ENCODE results near the gene YDJC.
"Not testable (repeated sequence)": the region's sequence is repeated elsewhere in the genome, so short reads cannot be mapped to it uniquely, and the experiment has no call there.

Gene YDJC, protein sequence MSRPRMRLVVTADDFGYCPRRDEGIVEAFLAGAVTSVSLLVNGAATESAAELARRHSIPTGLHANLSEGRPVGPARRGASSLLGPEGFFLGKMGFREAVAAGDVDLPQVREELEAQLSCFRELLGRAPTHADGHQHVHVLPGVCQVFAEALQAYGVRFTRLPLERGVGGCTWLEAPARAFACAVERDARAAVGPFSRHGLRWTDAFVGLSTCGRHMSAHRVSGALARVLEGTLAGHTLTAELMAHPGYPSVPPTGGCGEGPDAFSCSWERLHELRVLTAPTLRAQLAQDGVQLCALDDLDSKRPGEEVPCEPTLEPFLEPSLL

DNA sequence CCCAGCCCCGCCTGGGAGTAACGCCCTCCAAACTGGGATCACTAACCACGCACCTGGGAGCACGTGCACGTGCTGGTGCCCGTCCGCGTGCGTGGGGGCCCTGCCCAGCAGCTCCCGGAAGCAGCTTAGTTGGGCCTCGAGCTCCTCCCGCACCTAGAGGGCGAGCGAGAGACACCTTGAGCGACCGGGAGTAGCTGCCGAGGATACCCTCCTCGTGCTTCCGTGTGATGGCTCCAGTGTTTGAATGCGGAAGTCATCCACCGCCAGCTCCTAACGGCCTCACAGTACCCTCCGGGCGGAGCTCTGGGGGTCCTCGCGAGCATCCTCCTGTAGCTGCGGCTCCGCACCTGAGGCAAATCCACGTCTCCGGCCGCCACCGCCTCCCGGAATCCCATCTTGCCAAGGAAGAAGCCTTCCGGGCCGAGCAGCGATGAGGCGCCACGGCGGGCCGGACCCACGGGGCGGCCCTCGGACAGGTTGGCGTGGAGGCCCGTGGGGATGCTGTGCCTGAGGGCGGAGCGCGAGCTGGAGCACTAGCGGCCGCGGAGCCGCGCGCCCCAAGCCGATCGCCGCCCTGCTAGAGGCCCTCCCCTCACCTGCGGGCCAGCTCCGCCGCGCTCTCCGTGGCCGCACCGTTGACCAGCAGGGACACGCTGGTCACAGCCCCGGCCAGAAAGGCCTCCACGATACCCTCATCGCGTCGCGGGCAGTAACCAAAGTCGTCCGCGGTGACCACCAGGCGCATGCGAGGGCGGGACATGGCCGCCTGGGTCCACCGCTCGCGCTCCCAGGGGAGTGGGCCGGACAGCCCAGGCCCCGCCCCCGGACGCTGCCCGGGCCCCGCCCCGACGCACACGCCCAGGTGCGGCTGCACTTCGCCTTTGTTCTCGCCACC, at the start of gene YDJC:
YDJC (minus strand) TSS at position 768 of the 895 bp plus-strand sequence; CDS start at position 760, 8 bp downstream.
- FAIRE-seq (peak; percentile 77), DNase-seq (ENCODE audit: insufficient read length, low spot score) (peak; percentile 81)

GRCh38 chr22:21679383-21679782, 49.6 kb upstream of the YDJC start:
- DNase-seq (ENCODE audit: insufficient read length, low spot score) (no peak), FAIRE-seq (no peak)

DNA sequence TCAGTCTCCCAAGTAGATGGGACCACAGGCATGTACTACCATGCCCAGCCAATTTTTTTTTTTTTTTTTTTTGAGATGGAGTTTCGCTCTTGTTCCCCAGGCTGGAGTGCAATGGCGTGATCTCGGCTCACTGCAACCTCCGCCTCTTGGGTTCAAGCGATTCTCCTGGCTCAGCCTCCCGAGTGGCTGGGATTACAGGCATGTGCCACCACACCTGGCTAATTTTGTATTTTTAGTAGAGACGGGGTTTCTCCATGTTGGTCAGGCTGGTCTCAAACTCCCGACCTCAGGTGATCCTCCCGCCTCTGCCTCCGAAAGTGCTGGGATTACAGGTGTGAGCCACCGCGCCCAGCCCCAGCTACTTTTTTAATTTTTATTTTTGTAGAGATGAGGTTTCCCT, 49.0 kb upstream of the YDJC start:
- DNase-seq (ENCODE audit: insufficient read length, low spot score), result not testable (repeated sequence)

GRCh38 chr22:21677606-21678443, 48.0 kb upstream of the YDJC start:
- FAIRE-seq, result no peak
- no peak for DNase-seq (ENCODE audit: insufficient read length, low spot score)

More for the DNA sequence above, 49.0 kb upstream of the YDJC start:
- FAIRE-seq, result not testable (repeated sequence)

DNA sequence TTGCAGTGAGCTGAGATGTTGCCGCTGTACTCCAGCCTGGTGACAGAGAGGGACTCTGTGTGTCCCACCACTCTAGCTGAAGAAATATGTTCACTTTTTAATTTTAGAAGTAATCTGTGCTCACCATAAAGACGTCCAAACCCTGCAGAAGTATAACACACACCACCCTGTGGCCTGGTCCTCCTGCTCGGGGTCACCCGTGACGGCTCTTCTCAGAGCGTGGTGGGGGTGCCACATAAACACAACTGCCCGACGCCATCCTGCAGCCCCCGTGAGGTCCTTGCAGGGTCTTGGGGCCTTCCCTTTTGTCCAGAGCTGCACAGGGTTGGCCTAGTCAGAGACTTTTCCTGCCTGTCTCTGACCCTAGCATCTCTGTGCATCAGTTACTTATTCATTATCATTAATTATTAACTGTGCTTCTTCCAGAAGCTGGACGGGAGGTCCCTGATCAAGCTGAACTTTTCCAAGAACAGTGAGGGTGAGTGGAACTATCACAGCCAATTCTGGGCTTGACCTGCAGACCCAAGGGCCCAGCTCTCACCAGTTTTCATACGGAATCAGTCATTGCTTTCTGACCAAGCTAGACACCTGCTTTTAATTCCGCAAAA, 44.9 kb upstream of the YDJC start:
- DNase-seq (ENCODE audit: insufficient read length, low spot score), result no peak
- FAIRE-seq, result no peak

DNA sequence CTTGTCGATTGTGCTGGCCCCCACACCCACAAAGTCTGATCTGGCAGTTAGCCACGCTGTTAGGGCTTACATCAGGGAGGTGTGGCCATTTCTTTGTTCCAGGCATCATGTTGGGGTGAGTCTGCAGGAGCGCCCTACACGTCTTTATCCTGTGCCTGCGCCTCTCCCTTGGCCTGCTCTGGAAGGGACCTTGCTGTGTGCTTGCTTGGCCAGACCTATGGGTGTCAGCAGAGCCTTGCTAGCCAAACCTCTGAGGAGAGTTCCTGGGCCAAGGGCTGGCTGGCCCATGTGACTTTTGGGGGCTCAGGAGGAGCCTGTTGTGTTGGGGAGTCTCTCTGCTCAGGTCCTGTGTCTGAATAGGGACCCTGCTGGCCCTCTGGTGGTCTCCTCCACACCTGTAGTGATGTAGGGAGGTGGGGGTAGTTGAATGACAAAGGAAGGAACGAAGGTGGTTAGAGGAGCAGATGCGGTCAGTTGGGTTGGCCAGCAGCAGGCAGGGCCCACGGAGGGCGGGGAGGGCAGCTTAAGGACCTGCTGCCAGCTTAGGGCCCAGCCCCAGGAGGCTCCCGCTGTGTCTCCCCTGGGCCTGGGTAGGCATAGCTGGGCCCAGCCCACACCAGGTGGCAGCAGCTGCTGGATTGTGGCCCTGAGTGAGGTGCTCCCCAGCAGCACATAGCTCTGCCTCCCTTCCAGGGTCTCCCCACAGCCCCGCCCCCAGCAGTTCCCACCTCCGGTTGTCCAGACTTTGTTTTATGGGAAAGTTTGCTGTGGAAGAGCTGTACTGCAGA, 43.9 kb upstream of the YDJC start:
- FAIRE-seq (no peak), DNase-seq (ENCODE audit: insufficient read length, low spot score) (no peak)

GRCh38 chr22:21672107-21672629, 42.3 kb upstream of the YDJC start:
- FAIRE-seq (no peak), DNase-seq (ENCODE audit: insufficient read length, low spot score) (no peak)

DNA sequence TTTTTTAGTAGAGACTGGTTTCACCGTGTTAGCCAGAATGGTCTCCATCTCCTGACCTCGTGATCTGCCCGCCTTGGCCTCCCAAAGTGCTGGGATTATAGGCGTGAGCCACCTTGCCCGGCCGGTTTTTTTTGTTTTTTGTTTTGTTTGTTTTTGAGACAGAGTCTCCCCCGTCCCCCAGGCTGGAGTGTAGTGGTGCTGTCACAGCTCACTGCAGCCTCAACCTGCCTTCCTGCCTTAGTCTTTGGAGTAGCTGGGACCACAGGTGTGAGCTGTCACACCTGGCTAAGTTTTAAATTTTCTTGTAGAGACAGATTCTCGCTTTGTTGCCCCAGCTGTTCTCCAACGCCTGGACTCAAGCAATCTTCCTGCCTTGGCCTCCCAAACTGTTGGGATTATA, 39.2 kb upstream of the YDJC start:
- no peak for DNase-seq (ENCODE audit: insufficient read length, low spot score)
- FAIRE-seq, result no peak

- DNase-seq (ENCODE audit: insufficient read length, low spot score) (no peak), FAIRE-seq (no peak)
These were observed 37.0 kb upstream of the YDJC start for GRCh38 chr22:21666786-21667185.

DNA sequence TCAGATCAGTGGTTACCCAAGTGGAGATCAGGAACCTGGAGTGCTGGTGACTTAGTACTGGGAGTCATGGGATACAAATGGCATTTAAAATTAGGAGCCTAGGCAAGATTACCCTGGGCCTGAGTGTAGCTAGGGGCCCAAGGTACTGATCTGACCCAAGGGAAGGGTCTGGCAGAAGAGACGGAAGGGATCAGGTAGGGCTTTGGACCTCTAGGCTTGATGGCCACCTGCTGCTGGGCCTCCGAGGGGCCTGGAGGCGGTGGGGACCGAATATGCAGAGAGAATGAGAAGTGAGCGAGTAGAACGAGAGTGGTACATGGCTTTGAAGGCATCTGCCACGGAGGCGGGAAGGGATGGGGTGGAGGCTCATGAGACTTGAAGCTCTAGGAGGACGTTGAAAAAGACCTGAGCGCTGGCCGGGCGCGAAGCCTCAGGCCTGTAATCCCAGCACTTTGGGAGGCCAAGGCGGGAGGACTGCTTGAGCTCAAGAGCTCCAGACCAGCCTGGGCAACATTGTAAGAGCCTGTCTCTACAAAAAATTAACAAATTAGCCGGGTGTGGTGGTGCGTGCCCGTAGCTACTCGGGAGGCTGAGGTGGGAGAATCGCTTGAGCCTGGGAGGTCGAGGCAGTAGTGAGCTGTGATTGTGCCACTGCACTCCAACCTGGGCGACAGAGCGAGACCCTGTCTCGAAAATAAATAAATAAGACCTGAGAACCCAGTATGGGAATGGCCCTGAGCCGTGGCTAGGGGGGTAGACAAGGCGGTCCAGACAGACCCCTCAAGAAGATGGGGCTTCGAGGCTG, 35.4 kb upstream of the YDJC start:
- no peak for FAIRE-seq
- DNase-seq (ENCODE audit: insufficient read length, low spot score), result no peak

DNA sequence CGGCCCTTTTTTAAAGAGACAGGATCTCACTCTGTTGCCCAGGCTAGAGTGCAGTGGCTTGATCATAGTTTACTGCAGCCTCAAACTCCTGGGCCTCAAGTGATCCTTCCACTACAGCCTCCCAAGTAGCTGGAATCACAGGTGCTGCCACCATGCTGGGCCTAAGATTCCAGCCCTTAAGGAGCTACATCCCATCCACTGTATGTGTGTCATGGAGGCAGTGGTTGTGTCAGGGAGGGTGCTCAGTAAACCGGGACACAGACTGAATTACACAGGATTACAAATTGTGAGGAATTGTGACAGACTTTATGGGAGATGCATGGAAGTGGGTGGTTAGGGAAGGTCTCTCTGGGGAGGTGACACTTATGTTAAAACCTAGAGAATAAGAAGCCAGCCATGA, 33.9 kb upstream of the YDJC start:
- FAIRE-seq, result no peak

DNA sequence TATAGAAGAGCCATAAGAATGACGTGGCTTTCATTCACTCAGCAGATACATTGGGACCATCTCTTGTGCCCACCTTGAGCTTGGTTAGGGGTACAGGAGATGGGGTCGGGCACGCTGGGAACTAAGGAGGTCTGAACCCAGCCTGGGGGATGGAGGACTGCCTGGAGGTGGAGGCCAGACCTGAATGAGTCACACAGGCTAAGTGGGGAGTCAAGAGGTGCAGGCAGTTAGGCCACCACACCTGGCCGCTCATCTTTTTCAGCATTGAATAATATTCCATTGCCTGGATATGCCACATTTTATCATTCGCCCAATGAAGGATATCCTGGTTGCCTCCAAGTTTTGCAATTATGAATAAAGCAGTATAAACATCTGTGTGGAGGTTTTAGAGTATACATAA, 32.2 kb upstream of the YDJC start:
- no peak for FAIRE-seq
- DNase-seq (ENCODE audit: insufficient read length, low spot score), result no peak

More for the DNA sequence above, 33.9 kb upstream of the YDJC start:
- DNase-seq (ENCODE audit: insufficient read length, low spot score), result no peak

DNA sequence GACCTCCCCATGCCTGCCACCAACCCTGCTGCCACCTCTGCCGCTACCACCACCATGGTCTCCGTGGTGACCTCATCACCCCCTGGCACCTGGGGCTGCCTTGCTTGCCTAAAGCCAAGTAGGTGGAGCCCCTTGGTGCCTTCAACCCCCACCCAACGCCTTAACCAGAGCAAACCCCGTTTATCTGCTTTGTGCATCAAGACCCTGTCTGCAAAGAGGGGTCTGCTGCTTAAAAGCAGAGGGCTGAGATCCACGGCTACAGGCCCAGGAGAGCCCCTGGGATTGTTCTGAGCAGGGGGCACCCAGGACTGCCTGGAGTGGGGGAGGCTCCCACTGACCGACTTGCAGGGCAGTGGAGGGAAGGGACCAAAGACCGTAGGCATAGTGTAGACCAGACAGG, 31.1 kb upstream of the YDJC start:
- FAIRE-seq (no peak), DNase-seq (ENCODE audit: insufficient read length, low spot score) (no peak)

DNA sequence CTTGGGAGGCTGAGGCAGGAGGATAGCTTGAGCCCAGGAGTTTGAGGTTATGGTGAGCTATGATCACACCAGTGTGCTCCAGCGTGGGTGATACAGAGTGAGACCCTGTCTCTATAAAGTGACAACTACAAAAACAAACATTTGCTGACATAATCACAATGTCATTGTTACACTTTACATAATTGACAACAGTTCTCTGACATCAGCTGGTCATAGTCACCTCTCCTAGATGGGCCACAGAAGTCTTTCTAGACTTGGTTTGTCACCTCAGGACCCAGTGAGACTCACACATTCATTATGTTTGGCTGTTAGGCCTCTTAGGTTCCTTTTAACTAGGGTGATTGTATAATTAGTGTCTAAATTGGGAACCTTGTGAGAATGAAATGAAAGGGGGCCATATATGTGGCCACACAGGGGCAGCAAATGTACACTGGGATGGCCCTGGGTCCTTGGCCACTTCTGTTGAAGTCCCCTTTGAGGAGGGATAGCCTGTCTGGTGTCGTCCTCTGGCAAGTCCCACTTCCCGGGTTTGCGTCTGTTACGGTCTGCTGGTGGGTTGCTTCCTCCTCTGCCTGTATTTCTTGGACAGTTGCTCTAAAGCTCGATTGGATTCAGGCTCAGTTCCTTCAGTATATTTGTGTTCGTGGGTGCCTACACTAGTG, 30.2 kb upstream of the YDJC start:
- FAIRE-seq, result no peak
- no peak for DNase-seq (ENCODE audit: insufficient read length, low spot score)

- DNase-seq (ENCODE audit: insufficient read length, low spot score) (peak; percentile 73), FAIRE-seq (no peak)
These were observed 27.7 kb upstream of the YDJC start for GRCh38 chr22:21657360-21658032.

- DNase-seq (ENCODE audit: insufficient read length, low spot score), result no peak
- no peak for FAIRE-seq
These were observed 27.2 kb upstream of the YDJC start for GRCh38 chr22:21657020-21657359.

Measured in HTR-8/SVneo (cell line).